Stimulated activated CD4-positive, alpha-beta T cell treated with anti-CD3 and anti-CD28 coated beads, Interleukin-1b, Interleukin-23, amount 100 ng/mL, for 24 hours (primary cell): ENCODE results near the gene OR4C45.
"Not testable (repeated sequence)": the region's sequence is repeated elsewhere in the genome, so short reads cannot be mapped to it uniquely, and the experiment has no call there.

Source experiments
- DNase-seq, 4 experiments: peaks; one replicate each; pipeline ENCODE4 v3.0.0-alpha.2; 2020; ENCODE audit warnings: low read depth in 4 of 4, low spot score in 1 of 4

OR4C45 gene

GRCh38 chr11:50032574-50032973 lies at the start of gene OR4C45:
OR4C45 (plus strand) TSS chr11:50032874.
- DNase-seq, result no peak

DNA sequence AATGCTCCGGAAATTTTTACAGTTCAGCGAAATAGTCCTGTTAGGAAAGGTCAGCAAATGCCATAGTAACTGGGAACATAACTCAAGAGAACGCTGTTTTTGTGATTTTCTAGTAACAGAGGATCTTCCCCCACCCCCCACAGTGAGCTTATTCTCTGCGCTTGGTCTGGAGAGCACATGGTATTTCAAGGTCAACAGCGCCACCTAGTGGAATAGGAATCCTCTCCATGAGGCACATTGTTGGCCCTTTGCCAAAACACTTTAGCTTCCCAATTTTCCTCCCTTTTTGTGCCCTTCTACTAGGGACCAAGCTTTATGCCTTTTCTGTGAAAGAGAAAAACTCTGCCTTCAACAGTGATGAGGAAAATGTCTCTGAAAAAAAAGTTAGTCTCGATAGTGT lies 37.1 kb upstream of the OR4C45 start:
- no peak for DNase-seq

DNA sequence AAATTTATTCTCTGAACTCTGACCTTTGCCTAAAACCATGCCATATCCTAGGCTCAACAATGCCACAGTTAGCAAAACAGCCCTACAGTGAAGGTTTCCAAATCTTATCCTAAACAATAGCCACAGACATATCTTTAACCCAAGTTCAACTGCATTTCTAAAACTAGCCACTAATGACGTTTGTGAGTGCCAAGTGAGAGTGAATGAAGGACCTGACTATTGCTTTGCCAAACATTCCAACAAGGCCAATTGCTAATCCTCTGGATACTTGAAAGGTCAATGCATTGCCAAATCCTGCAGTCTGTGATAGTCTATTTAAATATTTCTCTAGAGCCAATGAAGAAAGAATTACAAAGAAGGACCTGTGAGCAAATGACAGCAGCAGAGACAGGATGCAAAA lies 2.5 kb upstream of the OR4C45 start:
- DNase-seq, result no peak

DNA sequence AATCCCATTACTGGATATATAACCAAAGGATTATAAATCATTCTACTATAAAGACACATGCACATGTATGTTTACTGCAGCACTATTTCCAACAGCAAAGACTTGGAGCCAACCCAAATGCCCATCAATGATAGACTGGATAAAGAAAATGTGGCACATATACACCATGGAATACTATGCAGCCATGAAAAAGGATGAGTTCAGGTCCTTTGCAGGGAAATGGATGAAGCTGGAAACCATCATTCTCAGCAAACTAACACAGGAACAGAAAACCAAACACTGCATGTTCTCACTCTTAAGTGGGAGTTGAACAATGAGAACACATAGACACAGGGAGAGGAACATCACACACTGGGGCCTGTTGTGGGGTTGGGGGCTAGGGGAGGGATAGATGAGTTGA lies 3.6 kb downstream of the OR4C45 start:
- DNase-seq, result not testable (repeated sequence)

DNA sequence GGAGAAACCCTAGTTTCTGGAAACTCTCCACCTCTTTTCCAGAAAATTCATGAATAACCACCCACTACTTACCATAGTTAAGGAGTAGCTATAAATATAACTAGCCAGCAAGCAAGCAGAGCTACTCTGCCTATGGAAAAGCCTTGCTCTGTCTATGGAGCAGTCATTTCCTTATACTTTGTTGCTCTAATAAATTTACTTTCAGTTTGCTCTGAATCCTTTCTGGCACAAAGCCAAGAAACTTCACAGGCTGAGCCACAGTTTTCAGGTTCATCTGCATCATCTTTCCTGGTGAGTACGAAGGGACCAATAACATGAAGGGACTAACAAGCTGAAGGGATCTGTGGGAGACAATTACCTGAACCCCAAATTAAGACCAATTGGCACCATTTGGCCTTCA lies 4.6 kb downstream of the OR4C45 start:
- no peak for DNase-seq

DNA sequence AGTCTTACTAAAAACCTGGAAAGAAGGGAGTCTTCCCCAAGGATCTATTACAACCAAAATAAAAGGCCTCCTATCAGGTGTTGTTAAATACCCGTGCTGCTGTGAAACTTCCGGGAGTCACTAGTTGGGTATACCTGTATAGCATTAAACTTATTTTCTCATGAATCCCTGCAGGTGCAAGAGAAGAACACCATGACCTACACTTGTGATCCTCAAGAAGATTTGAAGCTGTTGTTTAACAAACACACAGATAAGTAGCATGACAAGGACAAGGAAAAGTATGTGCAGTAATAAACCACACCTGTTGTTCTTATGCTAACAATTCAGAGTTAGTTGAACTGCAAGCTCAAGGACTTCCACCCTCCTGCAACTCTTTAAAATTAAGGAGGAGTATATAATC lies 12.0 kb downstream of the OR4C45 start:
- no peak for DNase-seq

DNA sequence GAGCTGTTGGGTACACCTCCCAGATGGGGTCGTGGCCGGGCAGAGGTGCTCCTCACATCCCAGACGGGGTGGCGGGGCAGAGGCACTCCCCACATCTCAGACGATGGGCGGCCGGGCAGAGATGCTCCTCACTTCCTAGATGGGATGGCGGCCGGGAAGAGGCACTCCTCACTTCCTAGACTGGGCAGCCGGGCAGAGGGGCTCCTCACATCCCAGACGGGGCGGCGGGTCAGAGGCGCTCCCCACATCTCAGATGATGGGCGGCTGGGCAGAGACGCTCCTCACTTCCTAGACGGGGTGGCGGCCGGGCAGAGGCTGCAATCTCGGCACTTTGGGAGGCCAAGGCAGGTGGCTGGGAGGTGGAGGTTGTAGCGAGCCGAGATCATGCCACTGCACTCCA lies 30.4 kb downstream of the OR4C45 start:
- DNase-seq, result not testable (repeated sequence)

DNA sequence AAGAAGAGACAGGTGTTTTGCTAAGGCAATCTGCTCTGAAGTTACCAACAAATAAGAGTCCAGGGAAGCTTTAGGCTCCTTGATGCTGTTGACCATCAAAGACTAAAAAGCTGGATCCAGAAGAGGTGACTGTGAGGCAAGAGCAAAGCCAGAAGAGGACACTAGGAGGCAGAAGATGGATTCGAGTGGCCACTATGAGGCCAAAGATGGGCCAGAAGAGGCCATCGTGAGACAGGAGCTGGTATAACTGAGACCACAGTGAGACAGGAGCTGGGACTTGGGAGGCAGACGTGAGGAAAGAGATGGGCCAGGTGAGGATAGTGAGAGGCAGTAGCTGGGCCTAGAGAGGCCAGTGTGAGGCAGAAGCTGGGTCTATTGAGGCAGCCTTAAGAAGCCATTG lies 37.7 kb downstream of the OR4C45 start:
- no peak for DNase-seq

- DNase-seq, result no peak
Observed at GRCh38 chr11:50071584-50072225, 39.0 kb downstream of the OR4C45 start.

GRCh38 chr11:50072226-50073112 lies 39.8 kb downstream of the OR4C45 start:
- DNase-seq, result no peak

DNA sequence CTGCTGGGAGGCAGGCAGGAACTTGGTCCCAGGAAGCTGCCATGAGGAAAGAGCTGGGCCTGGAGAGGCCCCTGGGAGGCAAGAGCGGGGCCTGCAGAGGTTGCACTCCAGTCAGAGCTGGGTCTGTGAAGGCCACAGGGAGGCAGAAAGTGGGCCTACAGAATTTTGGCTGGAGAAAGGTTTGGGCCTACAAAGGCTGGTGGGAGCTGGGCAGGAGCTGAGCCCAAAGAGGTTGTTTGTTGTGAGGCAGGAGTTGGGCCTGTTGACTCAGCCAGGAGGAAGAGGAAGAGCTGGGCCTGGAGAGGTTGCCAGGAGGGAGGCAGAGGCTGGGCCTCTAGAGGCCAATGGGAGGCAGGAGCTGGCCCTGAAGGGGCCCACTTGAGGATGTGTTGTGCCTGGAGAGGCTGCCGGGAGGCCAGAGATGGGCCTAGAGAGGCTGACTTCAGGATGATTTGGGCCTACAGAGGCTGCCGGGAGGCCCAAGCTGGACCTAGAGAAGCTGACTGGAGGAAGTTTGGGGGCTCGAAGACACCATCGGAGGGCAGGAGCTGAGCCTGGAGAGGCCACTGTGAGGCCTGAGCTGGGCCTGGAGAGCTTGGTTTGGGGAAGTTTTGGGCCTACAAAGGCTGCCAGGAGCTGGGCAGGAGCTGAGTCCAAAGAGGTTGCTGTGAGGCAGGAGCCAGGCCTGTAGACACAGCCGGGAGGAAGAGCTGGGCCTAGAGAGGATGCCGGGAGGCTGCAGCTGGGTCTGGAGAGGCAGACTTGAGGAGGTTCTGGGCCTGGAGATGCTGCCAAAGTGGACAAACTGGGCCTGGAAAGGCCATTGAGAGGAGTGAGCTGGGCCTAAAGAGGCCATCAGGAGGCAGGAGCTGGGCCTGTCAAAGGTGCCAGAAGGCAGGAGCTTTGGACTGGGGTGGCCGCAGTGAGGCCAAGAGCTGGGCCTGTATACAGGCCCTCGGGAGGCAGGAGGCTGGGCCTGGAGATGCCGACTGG lies 40.7 kb downstream of the OR4C45 start:
- no peak for DNase-seq

GRCh38 chr11:50074161-50074560 lies 41.5 kb downstream of the OR4C45 start:
- no peak for DNase-seq

DNA sequence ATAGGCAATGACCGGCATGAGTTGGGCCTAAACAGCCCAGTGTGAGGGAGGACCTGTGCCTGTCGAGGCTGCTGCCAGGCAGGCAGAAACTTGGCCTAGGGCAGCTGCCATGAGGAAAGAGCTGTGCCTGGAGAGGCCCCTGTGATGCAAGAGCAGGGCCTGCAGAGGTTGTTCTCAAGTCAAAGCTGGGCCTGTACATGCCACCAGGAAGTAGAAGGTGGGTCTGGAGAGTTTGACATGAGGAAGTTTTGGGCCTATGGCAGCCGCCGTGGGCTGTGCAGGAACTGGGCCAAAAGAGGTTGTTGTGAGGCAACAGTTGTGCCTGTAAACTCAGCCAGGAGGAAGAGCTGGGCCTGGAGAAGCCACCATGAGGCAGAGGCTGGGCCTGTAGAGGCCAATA lies 43.2 kb downstream of the OR4C45 start:
- no peak for DNase-seq

DNA sequence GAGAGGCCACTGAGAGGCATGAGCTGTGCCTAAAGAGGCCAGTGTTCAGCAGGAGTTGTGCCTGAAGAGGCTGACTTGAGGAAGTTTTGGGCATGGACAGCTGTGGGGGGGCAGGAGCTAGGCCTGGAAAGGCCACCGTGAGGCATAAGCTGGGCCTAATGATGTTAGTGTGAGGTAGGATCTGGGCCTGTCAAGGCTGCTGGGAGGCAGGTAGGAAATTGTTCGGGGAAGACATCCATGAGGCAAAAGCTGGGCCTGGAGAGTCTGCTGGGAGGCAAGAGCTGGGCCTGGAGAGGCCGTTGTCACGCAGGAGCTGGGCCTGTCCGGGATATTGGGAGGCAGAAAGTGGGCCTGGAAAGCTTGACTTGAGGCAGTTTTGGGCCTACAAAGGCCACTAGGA lies 44.9 kb downstream of the OR4C45 start:
- DNase-seq, result no peak

DNA sequence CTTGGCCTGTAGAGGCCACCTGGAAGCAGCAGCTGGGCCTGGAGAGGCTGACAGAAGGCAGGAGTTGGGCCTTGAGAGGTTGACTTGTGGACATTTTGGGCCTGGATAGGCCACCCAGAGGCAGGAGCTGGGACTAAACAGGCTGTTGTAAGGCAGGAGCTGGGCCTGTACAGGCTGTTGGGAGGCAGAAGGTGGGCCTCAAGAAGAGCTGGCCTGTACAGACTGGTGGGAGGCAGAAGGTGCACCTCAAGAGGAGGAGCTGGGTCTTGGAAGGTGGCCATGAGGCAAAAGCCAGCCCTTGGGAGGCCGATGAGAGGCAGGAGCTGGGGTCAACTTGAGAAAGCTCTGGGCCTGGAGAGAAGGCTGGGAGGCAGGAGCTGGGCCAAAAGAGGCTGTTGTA lies 45.3 kb downstream of the OR4C45 start:
- DNase-seq, result no peak

DNA sequence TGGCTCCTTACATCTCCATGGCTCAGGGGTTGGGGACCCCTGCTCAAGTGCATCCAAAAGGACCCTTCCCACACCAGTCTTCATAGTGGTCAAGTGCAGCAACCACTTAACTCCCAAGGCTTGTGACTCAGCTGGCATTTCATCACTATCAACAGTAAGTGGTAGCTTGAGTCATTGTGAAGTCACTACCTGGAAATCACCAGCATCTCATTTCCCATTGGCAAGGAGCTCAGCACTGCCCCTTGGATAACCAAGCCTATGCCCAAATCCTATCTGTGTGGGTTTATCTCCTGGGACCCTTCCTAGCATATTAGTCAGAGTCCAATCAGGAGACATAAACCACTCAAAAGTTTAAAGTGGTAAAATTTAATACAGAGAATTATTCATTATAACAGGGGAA lies 46.3 kb downstream of the OR4C45 start:
- DNase-seq, result not testable (repeated sequence)

DNA sequence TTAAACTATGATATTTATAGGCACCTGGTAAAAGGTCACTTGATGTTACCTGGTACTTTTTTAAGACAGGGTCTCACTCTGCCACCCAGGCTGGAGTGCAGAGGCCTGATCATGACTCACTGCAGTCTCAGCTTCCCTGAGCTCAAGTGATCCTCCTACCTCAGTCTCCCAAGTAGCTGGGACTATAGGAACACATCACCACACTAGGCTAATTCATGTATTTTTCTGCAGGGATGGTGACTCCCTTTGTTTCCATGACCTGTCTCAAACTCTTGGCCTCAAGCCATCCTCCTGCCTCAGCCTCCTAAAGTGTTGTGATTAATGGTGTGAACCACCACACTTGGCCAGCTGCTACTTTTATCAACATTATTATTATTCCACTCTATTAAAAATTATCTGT lies 47.6 kb downstream of the OR4C45 start:
- no peak for DNase-seq
